WTC11 (cell line): Measurements from ENCODE around the gene GALNT15. TPM values are rescaled to one million over a fixed set of nuclear protein-coding genes. Genes with fewer than 3 reads are reported as not detected.

Experiments used
- ATAC-seq: fragments of 200-7000 bp; cut with Tn5 transposase; 2 replicates; pipeline ENCODE4 v1.10.0; 2021; ENCODE audit warnings: mild to moderate bottlenecking, moderate library complexity
- CTCF ChIA-PET: fragments of 300-600 bp; sonication (Branson Sonifier 250); formaldehyde crosslinking; loops from one replicate; lab custom pipeline; 2021; ENCODE audit warnings: antibody characterized with exemption; lab: Charles Lee
- POLR2A ChIA-PET: fragments of 350-600 bp; sonication (Branson Sonifier 250); formaldehyde crosslinking; loops from one replicate; lab custom pipeline; 2021; ENCODE audit warnings: antibody characterized with exemption; lab: Charles Lee
- DNase-seq: peaks from one replicate; pipeline ENCODE4 v3.0.0; 2021; ENCODE audit warnings: low spot score
- H3K27ac Mint-ChIP-seq: 2 replicates; pipeline ENCODE4 v1.8.0; 2021; ENCODE audit warnings: mixed read lengths
- H3K27me3 Mint-ChIP-seq: 2 replicates; pipeline ENCODE4 v1.8.0; 2021; ENCODE audit warnings: low read depth, mild to moderate bottlenecking, moderate library complexity, mixed read lengths
- H3K36me3 Mint-ChIP-seq: 2 replicates; pipeline ENCODE4 v1.8.0; 2021; ENCODE audit warnings: mixed read lengths
- H3K4me1 Mint-ChIP-seq: 2 replicates; pipeline ENCODE4 v1.8.0; 2022; ENCODE audit warnings: mixed read lengths
- H3K4me3 Mint-ChIP-seq: 2 replicates; pipeline ENCODE4 v1.8.0; 2021; ENCODE audit warnings: mild to moderate bottlenecking, moderate library complexity, mixed read lengths
- H3K9me3 Mint-ChIP-seq: 2 replicates; pipeline ENCODE4 v1.8.0; 2021; ENCODE audit warnings: mixed read lengths
- ESRRA ChIP-seq: sonication (generic); formaldehyde crosslinking; IDR thresholded peaks from 2 replicates; pipeline ENCODE4 v1.8.1; 2022; ENCODE audit warnings: mild to moderate bottlenecking, missing genetic modification reagents, borderline replicate concordance
- ETV6 ChIP-seq: sonication (generic); formaldehyde crosslinking; IDR thresholded peaks from 2 replicates; pipeline ENCODE4 v1.8.1; 2022; ENCODE audit warnings: mild to moderate bottlenecking, missing genetic modification reagents
- KAT7 ChIP-seq: sonication (generic); formaldehyde crosslinking; IDR thresholded peaks from 2 replicates; pipeline ENCODE4 v1.8.1; 2023; ENCODE audit warnings: missing genetic modification reagents, mild to moderate bottlenecking, borderline replicate concordance
- NFATC4 ChIP-seq: fragments of 250-450 bp; sonication (Bioruptor Pico); IDR thresholded peaks from 2 replicates; pipeline ENCODE4 v1.9.0; 2021; ENCODE audit warnings: mild to moderate bottlenecking
- NR3C1 ChIP-seq: sonication (generic); formaldehyde crosslinking; conservative IDR thresholded peaks from 2 replicates; pipeline ENCODE4 v1.8.1; 2023; ENCODE audit warnings: low read depth, mild to moderate bottlenecking, missing genetic modification reagents
- SMAD3 ChIP-seq: sonication (generic); formaldehyde crosslinking; IDR thresholded peaks from 2 replicates; pipeline ENCODE4 v1.8.0; 2022; ENCODE audit warnings: missing genetic modification reagents, mild to moderate bottlenecking, borderline replicate concordance
- SMAD4 ChIP-seq: sonication (generic); formaldehyde crosslinking; IDR thresholded peaks from 2 replicates; pipeline ENCODE4 v1.8.0; 2022; ENCODE audit warnings: mild to moderate bottlenecking, missing genetic modification reagents
- ZBTB21 ChIP-seq: sonication (generic); formaldehyde crosslinking; IDR thresholded peaks from 2 replicates; pipeline ENCODE4 v1.8.1; 2023; ENCODE audit warnings: mild to moderate bottlenecking, missing genetic modification reagents, borderline replicate concordance
- ZNF121 ChIP-seq: sonication (generic); formaldehyde crosslinking; IDR thresholded peaks from 2 replicates; pipeline ENCODE4 v1.8.0; 2023; ENCODE audit warnings: missing genetic modification reagents
- ZNF138 ChIP-seq: sonication (generic); formaldehyde crosslinking; conservative IDR thresholded peaks from 2 replicates; pipeline ENCODE4 v1.8.1; 2022; ENCODE audit warnings: mild to moderate bottlenecking, moderate library complexity, missing genetic modification reagents
- ZNF232 ChIP-seq: sonication (generic); formaldehyde crosslinking; IDR thresholded peaks from 2 replicates; pipeline ENCODE4 v1.8.0; 2022; ENCODE audit warnings: mild to moderate bottlenecking, missing genetic modification reagents
- ZNF671 ChIP-seq: fragments of 250-450 bp; sonication (Bioruptor Pico); IDR thresholded peaks from 2 replicates; pipeline ENCODE4 v1.8.0; 2021; ENCODE audit warnings: mild to moderate bottlenecking
- total RNA-seq: library from RNA; stranded (reverse); gene quantifications from 3 replicates; pipeline ENCODE4 v1.2.3, GENCODE V29; 2021
- TF ChIP-seq, protein P1 (sequence below): sonication (generic); formaldehyde crosslinking; conservative IDR thresholded peaks from 2 replicates; pipeline ENCODE4 v1.8.1; 2023; ENCODE audit warnings: mild to moderate bottlenecking, low read depth, missing genetic modification reagents, moderate library complexity
- TF ChIP-seq, protein P2 (sequence below): fragments of 250-450 bp; sonication (Bioruptor Pico); IDR thresholded peaks from 2 replicates; pipeline ENCODE4 v1.9.0; 2021; ENCODE audit warnings: mild to moderate bottlenecking
- TF ChIP-seq, protein P3 (sequence below): sonication (generic); formaldehyde crosslinking; IDR thresholded peaks from 2 replicates; pipeline ENCODE4 v1.8.1; 2023; ENCODE audit warnings: mild to moderate bottlenecking, missing genetic modification reagents, moderate library complexity
- TF ChIP-seq, protein P4 (sequence below): fragments of 200-600 bp; IDR thresholded peaks from 2 replicates; pipeline ENCODE4 v1.8.0; 2022; ENCODE audit warnings: antibody characterized with exemption
- TF ChIP-seq, protein P5 (sequence below): sonication (generic); formaldehyde crosslinking; IDR thresholded peaks from 2 replicates; pipeline ENCODE4 v1.8.0; 2022; ENCODE audit warnings: mild to moderate bottlenecking, missing genetic modification reagents

The GALNT15 gene
- total RNA-seq, 1 experiment from 2014 or later: 0.15 TPM

DNA sequence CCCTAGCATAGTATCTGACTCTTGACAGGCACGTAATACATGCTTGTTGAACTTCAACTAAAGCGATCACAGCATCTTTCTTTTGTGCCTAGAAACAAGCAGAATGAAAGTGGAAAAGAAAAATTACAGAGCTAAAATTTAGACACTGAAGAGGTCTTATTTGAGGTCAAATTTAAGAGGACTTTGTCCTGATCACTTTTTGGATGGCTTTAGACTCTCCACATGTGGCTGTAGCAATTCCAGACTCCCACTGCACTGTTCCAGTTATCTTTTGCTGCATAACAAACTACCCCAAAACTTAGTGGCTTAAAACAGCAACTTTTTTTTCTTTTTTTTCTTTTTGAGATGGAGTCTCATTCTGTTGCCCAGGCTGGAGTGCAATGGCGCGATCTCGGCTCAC is 66.7 kb downstream of the GALNT15 start:
- H3K27ac Mint-ChIP-seq: no peak overlapping the region
- TF ChIP-seq NR3C1 (CRISPR knock-in tag) (no peak), ZNF121 (no peak), ETV6 (no peak), KAT7 (no peak), ZNF671 (CRISPR knock-in tag) (no peak), SMAD4 (CRISPR knock-in tag) (no peak)
- TF ChIP-seq, protein P1, sequence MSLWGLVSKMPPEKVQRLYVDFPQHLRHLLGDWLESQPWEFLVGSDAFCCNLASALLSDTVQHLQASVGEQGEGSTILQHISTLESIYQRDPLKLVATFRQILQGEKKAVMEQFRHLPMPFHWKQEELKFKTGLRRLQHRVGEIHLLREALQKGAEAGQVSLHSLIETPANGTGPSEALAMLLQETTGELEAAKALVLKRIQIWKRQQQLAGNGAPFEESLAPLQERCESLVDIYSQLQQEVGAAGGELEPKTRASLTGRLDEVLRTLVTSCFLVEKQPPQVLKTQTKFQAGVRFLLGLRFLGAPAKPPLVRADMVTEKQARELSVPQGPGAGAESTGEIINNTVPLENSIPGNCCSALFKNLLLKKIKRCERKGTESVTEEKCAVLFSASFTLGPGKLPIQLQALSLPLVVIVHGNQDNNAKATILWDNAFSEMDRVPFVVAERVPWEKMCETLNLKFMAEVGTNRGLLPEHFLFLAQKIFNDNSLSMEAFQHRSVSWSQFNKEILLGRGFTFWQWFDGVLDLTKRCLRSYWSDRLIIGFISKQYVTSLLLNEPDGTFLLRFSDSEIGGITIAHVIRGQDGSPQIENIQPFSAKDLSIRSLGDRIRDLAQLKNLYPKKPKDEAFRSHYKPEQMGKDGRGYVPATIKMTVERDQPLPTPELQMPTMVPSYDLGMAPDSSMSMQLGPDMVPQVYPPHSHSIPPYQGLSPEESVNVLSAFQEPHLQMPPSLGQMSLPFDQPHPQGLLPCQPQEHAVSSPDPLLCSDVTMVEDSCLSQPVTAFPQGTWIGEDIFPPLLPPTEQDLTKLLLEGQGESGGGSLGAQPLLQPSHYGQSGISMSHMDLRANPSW (CRISPR knock-in tag): no peak
- TF ChIP-seq, protein P2, sequence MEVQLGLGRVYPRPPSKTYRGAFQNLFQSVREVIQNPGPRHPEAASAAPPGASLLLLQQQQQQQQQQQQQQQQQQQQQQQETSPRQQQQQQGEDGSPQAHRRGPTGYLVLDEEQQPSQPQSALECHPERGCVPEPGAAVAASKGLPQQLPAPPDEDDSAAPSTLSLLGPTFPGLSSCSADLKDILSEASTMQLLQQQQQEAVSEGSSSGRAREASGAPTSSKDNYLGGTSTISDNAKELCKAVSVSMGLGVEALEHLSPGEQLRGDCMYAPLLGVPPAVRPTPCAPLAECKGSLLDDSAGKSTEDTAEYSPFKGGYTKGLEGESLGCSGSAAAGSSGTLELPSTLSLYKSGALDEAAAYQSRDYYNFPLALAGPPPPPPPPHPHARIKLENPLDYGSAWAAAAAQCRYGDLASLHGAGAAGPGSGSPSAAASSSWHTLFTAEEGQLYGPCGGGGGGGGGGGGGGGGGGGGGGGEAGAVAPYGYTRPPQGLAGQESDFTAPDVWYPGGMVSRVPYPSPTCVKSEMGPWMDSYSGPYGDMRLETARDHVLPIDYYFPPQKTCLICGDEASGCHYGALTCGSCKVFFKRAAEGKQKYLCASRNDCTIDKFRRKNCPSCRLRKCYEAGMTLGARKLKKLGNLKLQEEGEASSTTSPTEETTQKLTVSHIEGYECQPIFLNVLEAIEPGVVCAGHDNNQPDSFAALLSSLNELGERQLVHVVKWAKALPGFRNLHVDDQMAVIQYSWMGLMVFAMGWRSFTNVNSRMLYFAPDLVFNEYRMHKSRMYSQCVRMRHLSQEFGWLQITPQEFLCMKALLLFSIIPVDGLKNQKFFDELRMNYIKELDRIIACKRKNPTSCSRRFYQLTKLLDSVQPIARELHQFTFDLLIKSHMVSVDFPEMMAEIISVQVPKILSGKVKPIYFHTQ (CRISPR knock-in tag): no peak
- TF ChIP-seq, protein P3, sequence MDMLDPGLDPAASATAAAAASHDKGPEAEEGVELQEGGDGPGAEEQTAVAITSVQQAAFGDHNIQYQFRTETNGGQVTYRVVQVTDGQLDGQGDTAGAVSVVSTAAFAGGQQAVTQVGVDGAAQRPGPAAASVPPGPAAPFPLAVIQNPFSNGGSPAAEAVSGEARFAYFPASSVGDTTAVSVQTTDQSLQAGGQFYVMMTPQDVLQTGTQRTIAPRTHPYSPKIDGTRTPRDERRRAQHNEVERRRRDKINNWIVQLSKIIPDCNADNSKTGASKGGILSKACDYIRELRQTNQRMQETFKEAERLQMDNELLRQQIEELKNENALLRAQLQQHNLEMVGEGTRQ (CRISPR knock-in tag): no peak
- TF ChIP-seq, all 79 proteins: peak for 0
- POLR2A ChIA-PET: no interaction called here
- H3K36me3 Mint-ChIP-seq: no peaks in the 10 kb centered on the region
- H3K9me3 Mint-ChIP-seq: no peaks in the 10 kb centered on the region
- ATAC-seq (no peak), DNase-seq (no peak)
- H3K4me1 Mint-ChIP-seq: peaks cover 5% of the 10 kb centered on the region
- peaks cover 6% of the 10 kb centered on the region for H3K27me3 Mint-ChIP-seq
- no peak overlapping the region for H3K4me3 Mint-ChIP-seq
- CTCF ChIA-PET: interaction anchor here (1.7 kb wide), 1 partner anchor 63 kb away, joined by 7 read pairs; no protein-coding TSS in a partner anchor

DNA sequence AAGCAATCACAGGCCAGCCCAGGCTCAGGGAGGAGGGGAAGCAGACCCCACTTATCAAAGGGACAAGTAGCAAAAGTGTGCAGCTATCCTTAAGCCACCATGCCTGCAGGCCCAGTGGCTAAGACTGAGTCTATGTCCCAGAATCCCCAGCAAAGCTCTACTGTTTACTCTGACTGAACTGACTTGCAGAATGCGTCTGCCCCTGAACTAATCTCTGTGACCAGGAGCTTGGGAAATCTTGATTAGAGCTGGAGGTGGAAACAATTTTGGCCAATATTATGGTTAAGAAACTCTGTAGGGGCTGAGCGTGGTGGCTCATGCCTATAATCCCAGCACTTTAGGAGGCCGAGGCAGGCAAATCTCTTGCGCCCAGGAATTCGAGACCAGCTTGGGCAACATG is 67.7 kb downstream of the GALNT15 start:
- Mint-ChIP-seq H3K27me3 (peaks cover 6% of the 10 kb centered on the region), H3K27ac (no peak overlapping the region), H3K36me3 (no peaks in the 10 kb centered on the region), H3K4me1 (peaks cover 5% of the 10 kb centered on the region), H3K4me3 (no peak overlapping the region), H3K9me3 (no peaks in the 10 kb centered on the region)
- ChIA-PET CTCF (interaction anchor here (1.2 kb wide), 1 partner anchor 64 kb away, joined by 3 read pairs; no protein-coding TSS in a partner anchor), POLR2A (no interaction called here)
- ATAC-seq (no peak), DNase-seq (no peak)
- TF ChIP-seq, protein P1 (CRISPR knock-in tag): no peak
- TF ChIP-seq SMAD3 (CRISPR knock-in tag) (no peak), ZBTB21 (no peak), ETV6 (no peak), ESRRA (CRISPR knock-in tag) (no peak), ZNF138 (no peak), ZNF232 (no peak), NFATC4 (CRISPR knock-in tag) (no peak), KAT7 (no peak)
- TF ChIP-seq, protein P4, sequence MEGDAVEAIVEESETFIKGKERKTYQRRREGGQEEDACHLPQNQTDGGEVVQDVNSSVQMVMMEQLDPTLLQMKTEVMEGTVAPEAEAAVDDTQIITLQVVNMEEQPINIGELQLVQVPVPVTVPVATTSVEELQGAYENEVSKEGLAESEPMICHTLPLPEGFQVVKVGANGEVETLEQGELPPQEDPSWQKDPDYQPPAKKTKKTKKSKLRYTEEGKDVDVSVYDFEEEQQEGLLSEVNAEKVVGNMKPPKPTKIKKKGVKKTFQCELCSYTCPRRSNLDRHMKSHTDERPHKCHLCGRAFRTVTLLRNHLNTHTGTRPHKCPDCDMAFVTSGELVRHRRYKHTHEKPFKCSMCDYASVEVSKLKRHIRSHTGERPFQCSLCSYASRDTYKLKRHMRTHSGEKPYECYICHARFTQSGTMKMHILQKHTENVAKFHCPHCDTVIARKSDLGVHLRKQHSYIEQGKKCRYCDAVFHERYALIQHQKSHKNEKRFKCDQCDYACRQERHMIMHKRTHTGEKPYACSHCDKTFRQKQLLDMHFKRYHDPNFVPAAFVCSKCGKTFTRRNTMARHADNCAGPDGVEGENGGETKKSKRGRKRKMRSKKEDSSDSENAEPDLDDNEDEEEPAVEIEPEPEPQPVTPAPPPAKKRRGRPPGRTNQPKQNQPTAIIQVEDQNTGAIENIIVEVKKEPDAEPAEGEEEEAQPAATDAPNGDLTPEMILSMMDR: no peak
- TF ChIP-seq, protein P5, sequence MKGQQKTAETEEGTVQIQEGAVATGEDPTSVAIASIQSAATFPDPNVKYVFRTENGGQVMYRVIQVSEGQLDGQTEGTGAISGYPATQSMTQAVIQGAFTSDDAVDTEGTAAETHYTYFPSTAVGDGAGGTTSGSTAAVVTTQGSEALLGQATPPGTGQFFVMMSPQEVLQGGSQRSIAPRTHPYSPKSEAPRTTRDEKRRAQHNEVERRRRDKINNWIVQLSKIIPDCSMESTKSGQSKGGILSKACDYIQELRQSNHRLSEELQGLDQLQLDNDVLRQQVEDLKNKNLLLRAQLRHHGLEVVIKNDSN (CRISPR knock-in tag): no peak
